GM19239 (cell line): ENCODE measurements around the gene TAF5.
"Not testable (repeated sequence)": the region's sequence is repeated elsewhere in the genome, so short reads cannot be mapped to it uniquely, and the experiment has no call there.

ENCODE experiments used
- DNase-seq: peaks from one replicate; pipeline ENCODE4 v3.0.0; 2011; ENCODE audit warnings: low spot score; ENCODE audit not compliant: insufficient read length
- FAIRE-seq: peaks from 2 replicates; lab custom pipeline; 2011; peaks lifted over from hg19 to GRCh38; lab: Jason Lieb, UNC

The TAF5 gene

GRCh38 chr10:103367782-103368518 is at the start of gene TAF5:
TAF5 (plus strand) TSS chr10:103367976; CDS start chr10:103367990, 14 bp downstream.
- DNase-seq (peak; percentile 67), FAIRE-seq (peak; percentile 98)

GRCh38 chr10:103327906-103328305 is 39.9 kb upstream of the TAF5 start:
- FAIRE-seq: no peak

GRCh38 chr10:103333934-103334520 is 33.7 kb upstream of the TAF5 start:
- no peak for FAIRE-seq
- DNase-seq: no peak

More at GRCh38 chr10:103327906-103328305, 39.9 kb upstream of the TAF5 start:
- DNase-seq: no peak

GRCh38 chr10:103334567-103334966 is 33.2 kb upstream of the TAF5 start:
- no peak for DNase-seq
- no peak for FAIRE-seq

GRCh38 chr10:103336370-103336769 is 31.4 kb upstream of the TAF5 start:
- no peak for DNase-seq
- no peak for FAIRE-seq

GRCh38 chr10:103350175-103350516 is 17.6 kb upstream of the TAF5 start:
- FAIRE-seq: no peak
- no peak for DNase-seq

- FAIRE-seq (peak; percentile 75), DNase-seq (peak; percentile 90)
Observed at GRCh38 chr10:103350517-103351260, 17.1 kb upstream of the TAF5 start, which contains the start of gene PCGF6. PCGF6 (minus strand) TSS chr10:103351140; CDS start chr10:103351066, 74 bp downstream.

GRCh38 chr10:103353281-103353680 is 14.5 kb upstream of the TAF5 start:
- FAIRE-seq (no peak), DNase-seq (no peak)

- DNase-seq, FAIRE-seq: not testable (repeated sequence)
Observed at GRCh38 chr10:103354567-103354966, 13.2 kb upstream of the TAF5 start.

- FAIRE-seq: no peak
- no peak for DNase-seq
Observed at GRCh38 chr10:103355906-103356599, 11.7 kb upstream of the TAF5 start.

GRCh38 chr10:103359493-103359892 is 8.3 kb upstream of the TAF5 start:
- DNase-seq, FAIRE-seq: not testable (repeated sequence)

- not testable (repeated sequence) for FAIRE-seq, DNase-seq
Observed at GRCh38 chr10:103360791-103361190, 7.0 kb upstream of the TAF5 start.

GRCh38 chr10:103367379-103367781 is 396 bp upstream of the TAF5 start:
- FAIRE-seq: no peak
- DNase-seq: no peak

GRCh38 chr10:103373544-103373943 is 5.8 kb downstream of the TAF5 start:
- FAIRE-seq: no peak
- no peak for DNase-seq

- FAIRE-seq (no peak), DNase-seq (no peak)
Observed at GRCh38 chr10:103374263-103374662, 6.5 kb downstream of the TAF5 start.

GRCh38 chr10:103382769-103383168 is 15.0 kb downstream of the TAF5 start:
- DNase-seq (no peak), FAIRE-seq (no peak)

GRCh38 chr10:103394180-103394579 is 26.4 kb downstream of the TAF5 start:
- no peak for FAIRE-seq
- no peak for DNase-seq

GRCh38 chr10:103395754-103396066 is 27.9 kb downstream of the TAF5 start:
- DNase-seq (no peak), FAIRE-seq (no peak)

- FAIRE-seq (peak; percentile 98), DNase-seq (peak; percentile 83)
Observed at GRCh38 chr10:103396067-103396788, 28.5 kb downstream of the TAF5 start, which contains the start of the genes ATP5MK and PDCD11. ATP5MK (minus strand) TSS chr10:103396475; CDS start chr10:103392457, 4,018 bp downstream. PDCD11 (plus strand) TSS chr10:103396626; CDS start chr10:103398427, 1,801 bp downstream.

- DNase-seq (no peak), FAIRE-seq (peak; percentile 8)
Observed at GRCh38 chr10:103396789-103397087, 29.0 kb downstream of the TAF5 start.
